RWPE1 (cell line): Measurements from ENCODE around the gene EWSR1.

Experiments
- CTCF ChIA-PET: fragments of 350-600 bp; sonication (Branson Sonifier 250); formaldehyde crosslinking; extraction: SDS; loops from one replicate; lab custom pipeline; 2021; lab: Yijun Ruan, JAX
- POLR2A ChIA-PET: fragments of 400-600 bp; formaldehyde crosslinking; extraction: SDS; loops from one replicate; lab custom pipeline; 2020; ENCODE audit warnings: antibody characterized with exemption; ENCODE audit not compliant: low non-redundant PET; lab: Yijun Ruan, JAX
- DNase-seq: peaks from one replicate; pipeline ENCODE4 v3.0.0; 2012; ENCODE audit warnings: low spot score
- H3K27ac ChIP-seq: fragments of 450-650 bp; 2 replicates; pipeline ENCODE4 v1.5.1; 2017
- CTCF ChIP-seq: fragments of 450-650 bp; conservative IDR thresholded peaks from 2 replicates; pipeline ENCODE4 v1.5.1; 2017; ENCODE audit warnings: low read depth, mild to moderate bottlenecking

Gene EWSR1

GRCh38 chr22:29253561-29254285 is 14.3 kb upstream of the EWSR1 start:
- POLR2A ChIA-PET = no interaction called here
- no peak for DNase-seq
- TF ChIP-seq CTCF = no peak

DNA sequence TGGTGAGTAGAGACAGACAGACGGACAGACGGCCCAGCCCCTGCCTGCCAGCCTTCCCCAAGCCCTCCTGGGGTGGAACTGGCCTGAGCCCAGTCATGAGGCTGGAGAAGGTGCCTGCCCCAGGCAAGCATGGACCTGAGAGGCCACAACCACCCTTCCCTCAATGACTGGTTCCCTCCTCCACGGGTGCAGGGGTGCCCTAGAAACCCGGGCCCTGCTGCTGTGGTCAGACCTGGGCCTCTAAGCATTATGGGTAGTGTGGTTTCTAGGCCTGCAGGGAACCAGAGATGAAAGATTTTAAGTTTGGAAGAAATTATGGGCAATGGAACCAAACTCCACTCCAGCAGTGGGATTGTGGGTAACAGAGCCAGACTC is 13.8 kb upstream of the EWSR1 start:
- TF ChIP-seq CTCF = no peak
- ChIA-PET POLR2A (no interaction called here), CTCF (no interaction called here)
- H3K27ac ChIP-seq = no peak overlapping the region
- DNase-seq = no peak

More at GRCh38 chr22:29253561-29254285, 14.3 kb upstream of the EWSR1 start:
- CTCF ChIA-PET = interaction anchor here (0.7 kb wide), 1 partner anchor 182 kb away, joined by 3 read pairs; no protein-coding TSS in a partner anchor
- H3K27ac ChIP-seq = no peak overlapping the region

DNA sequence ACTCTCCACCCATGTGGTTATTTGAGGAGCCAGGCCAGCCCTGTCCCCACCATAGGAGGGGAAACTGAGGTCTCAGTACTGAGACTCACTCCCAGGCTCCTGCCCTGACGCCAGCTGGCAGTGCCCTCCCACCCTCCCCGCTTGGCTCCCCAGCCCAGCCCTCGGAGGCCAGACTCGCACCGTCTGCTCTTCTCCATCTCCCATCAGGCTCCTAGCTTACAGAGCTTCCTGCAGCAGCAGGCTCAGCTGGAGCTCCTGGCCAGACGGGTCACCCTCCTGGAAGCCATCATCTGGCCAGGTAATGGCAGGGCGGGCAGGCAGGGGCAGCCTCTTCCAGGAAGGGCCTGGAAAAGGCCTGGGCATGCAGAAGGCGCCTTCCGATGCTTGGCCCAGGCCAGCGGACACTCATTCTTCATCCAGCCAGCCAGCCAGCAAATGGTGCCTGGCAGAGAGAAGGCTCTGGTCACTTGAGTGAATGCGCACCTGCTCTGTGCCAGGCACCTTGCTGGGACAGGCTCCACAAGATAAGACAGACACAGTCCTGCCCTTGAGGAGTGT is 12.9 kb upstream of the EWSR1 start:
- no peak for DNase-seq
- CTCF ChIA-PET = interaction anchor here (1.0 kb wide), 1 partner anchor 9 kb away, joined by 3 read pairs; no protein-coding TSS in a partner anchor
- POLR2A ChIA-PET = no interaction called here

GRCh38 chr22:29256606-29257325 is 11.3 kb upstream of the EWSR1 start:
- no peak overlapping the region for H3K27ac ChIP-seq
- DNase-seq = no peak
- ChIA-PET POLR2A (no interaction called here), CTCF (interaction anchor here (1.2 kb wide), 1 partner anchor 11 kb away, joined by 5 read pairs; no protein-coding TSS in a partner anchor)
- no peak for TF ChIP-seq CTCF

More for the DNA sequence above, 12.9 kb upstream of the EWSR1 start:
- TF ChIP-seq CTCF = no peak
- no peak overlapping the region for H3K27ac ChIP-seq

GRCh38 chr22:29257751-29258181 is 10.3 kb upstream of the EWSR1 start:
- POLR2A ChIA-PET = no interaction called here
- TF ChIP-seq CTCF = no peak
- no peak overlapping the region for H3K27ac ChIP-seq
- CTCF ChIA-PET = interaction anchor here (0.5 to 1.2 kb wide), 2 partner anchors 12 to 239 kb away, joined by 4 to 5 read pairs; no protein-coding TSS in a partner anchor
- no peak for DNase-seq

GRCh38 chr22:29258407-29259252 is 9.4 kb upstream of the EWSR1 start:
- no peak for TF ChIP-seq CTCF
- no peak for DNase-seq
- POLR2A ChIA-PET = no interaction called here
- H3K27ac ChIP-seq = no peak overlapping the region
- CTCF ChIA-PET = interaction anchor here (0.5 kb wide), 1 partner anchor 238 kb away, joined by 4 read pairs; no protein-coding TSS in a partner anchor
